Measurements from ENCODE around the gene SNRNP200. TPM values are rescaled to one million over a fixed set of nuclear protein-coding genes. Genes with fewer than 3 reads are reported as not detected.

SNRNP200 gene
- total and polyA plus RNA-seq, 4 experiments from 2014 or later: 53.6 to 227 (median 155) TPM

GRCh38 chr2:96243843-96244242 lies 61.5 kb downstream of the SNRNP200 start:
- Mint-ChIP-seq H3K4me1 (peaks cover 40 to 64% (median 51%) of the 10 kb centered on the region in 4 donors), H3K27ac (no peak overlapping the region), H3K36me3 (peaks cover 0 to 3% of the 10 kb centered on the region in 2 donors), H3K9me3 (no peaks in the 10 kb centered on the region), H3K27me3 (no peaks in the 10 kb centered on the region), H3K4me3 (no peak overlapping the region)
- H3K4me3 ChIP-seq (ENCODE audit: low read length in 2 of 2): no peak overlapping the region
- no peak for DNase-seq
- no peaks in the 10 kb centered on the region for H3K27me3 ChIP-seq (ENCODE audit: insufficient read depth, low read length)
- no peaks in the 10 kb centered on the region for H3K9me3 ChIP-seq (ENCODE audit: control insufficient read depth in 1 of 2, low read length in 2 of 2)
- intact Hi-C loops (cut with micrococcal nuclease): loop anchor here (2.0 kb wide), 2 partner anchors 23 to 35 kb away; partner anchors contain the start of genes CIAO1 and STARD7
- H3K4me1 ChIP-seq (ENCODE audit: insufficient read depth, low read length): peaks cover 43% of the 10 kb centered on the region
- POLR2A ChIA-PET (ENCODE audit: partially characterized antibody): interaction anchor here (1.3 kb wide), 1 partner anchor 36 kb away, joined by 3 read pairs; the partner anchor contains the start of gene STARD7
- no peak overlapping the region for H3K27ac ChIP-seq (ENCODE audit: low read depth, low read length)
- CTCF ChIA-PET (ENCODE audit: partially characterized antibody): interaction anchor here (1.2 kb wide), 1 partner anchor 36 kb away, joined by 3 read pairs; no protein-coding TSS in a partner anchor
- H3K36me3 ChIP-seq (ENCODE audit: insufficient read depth, low read length): no peaks in the 10 kb centered on the region

DNA sequence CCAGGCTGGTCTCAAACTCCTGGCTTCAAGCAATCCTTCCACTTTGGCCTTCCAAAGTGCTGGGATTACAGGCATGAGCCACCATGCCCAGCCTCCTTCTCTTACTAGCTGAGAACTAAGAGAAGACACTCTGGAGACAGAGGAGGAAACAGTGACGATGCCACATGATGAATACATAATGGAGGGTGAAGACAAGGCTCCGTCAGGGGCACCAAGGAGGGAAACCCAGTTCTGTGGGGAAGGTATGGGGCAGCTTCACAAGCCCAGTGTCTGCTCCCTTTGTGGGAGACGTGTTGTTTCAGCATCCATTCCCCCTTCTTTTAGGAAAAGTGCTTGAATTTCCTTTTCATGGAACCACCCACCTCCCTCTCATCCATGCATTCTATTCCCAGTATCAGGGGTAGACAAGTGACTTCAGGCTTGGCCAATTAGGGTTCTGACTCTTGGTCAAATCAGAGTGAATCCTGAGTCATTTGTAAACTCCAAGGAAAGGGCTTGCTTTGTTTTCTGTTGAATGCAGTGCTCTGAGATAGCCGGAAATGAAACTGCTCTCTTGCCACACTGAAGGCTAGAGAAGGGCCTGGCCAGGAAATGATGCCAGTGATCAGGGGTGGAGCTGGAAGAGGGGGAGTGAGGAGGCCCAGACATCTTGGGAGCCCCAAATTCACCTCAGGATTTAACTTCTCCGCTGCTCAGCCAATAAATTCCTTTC lies 63.3 kb downstream of the SNRNP200 start:
- Histone ChIP-seq H3K9me3 (ENCODE audit: control insufficient read depth in 1 of 2, low read length in 2 of 2) (no peaks in the 10 kb centered on the region), H3K4me1 (ENCODE audit: insufficient read depth, low read length) (peaks cover 42% of the 10 kb centered on the region), H3K27me3 (ENCODE audit: insufficient read depth, low read length) (no peaks in the 10 kb centered on the region), H3K27ac (ENCODE audit: low read depth, low read length) (peak overlapping the region; percentile 65), H3K36me3 (ENCODE audit: insufficient read depth, low read length) (no peaks in the 10 kb centered on the region), H3K4me3 (ENCODE audit: low read length in 2 of 2) (peak overlapping the region in 1 of 2 donors; percentile 18)
- Mint-ChIP-seq H3K27me3 (no peaks in the 10 kb centered on the region), H3K27ac (peak overlapping the region; percentile 91 to 98 (median 96)), H3K4me1 (peaks cover 34 to 60% (median 46%) of the 10 kb centered on the region in 4 donors), H3K9me3 (no peaks in the 10 kb centered on the region), H3K4me3 (peak overlapping the region; percentile 58 to 84 (median 74)), H3K36me3 (no peaks in the 10 kb centered on the region)
- ChIA-PET POLR2A (ENCODE audit: partially characterized antibody) (interaction anchor here (0.6 to 4.6 kb wide), 15 partner anchors 10 to 352 kb away, joined by 3 to 37 read pairs (median 4); partner anchors contain the start of genes CIAO1 and STARD7), CTCF (ENCODE audit: partially characterized antibody) (interaction anchor here (1.7 to 3.1 kb wide), 2 partner anchors 9 to 67 kb away, joined by 5 to 10 read pairs; no protein-coding TSS in a partner anchor)
- DNase-seq: peak; percentile 44 to 74 (median 52)
- intact Hi-C loops (cut with micrococcal nuclease): loop anchor here (2.0 kb wide), 2 partner anchors 25 to 33 kb away; partner anchors contain the start of genes CIAO1 and STARD7

DNA sequence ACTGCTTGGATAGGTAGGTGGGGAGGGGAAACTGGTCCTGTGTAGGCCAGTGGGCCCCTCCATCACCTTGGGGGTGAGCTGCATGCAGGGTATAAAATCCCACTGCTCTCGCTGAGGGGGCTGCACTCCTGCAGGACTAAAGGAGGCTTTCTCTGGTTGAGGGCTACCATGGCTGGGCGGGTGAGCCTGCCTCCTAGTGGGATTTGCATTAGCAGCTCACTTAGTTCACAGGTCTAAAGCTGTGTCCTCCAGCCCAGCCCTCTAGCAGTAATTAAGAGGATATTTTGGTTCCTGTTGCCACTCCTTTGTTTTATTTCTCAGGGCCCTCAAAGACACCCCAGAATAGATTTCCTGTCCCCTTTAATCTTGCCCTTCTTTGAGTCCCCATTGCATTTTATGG lies 64.1 kb downstream of the SNRNP200 start:
- Mint-ChIP-seq H3K27ac (peak overlapping the region; percentile 91 to 98 (median 96)), H3K27me3 (no peaks in the 10 kb centered on the region), H3K9me3 (no peaks in the 10 kb centered on the region), H3K36me3 (no peaks in the 10 kb centered on the region), H3K4me1 (peaks cover 29 to 53% (median 39%) of the 10 kb centered on the region in 4 donors), H3K4me3 (peak overlapping the region in 7 of 8 donors; percentile 26 to 84 (median 77))
- Histone ChIP-seq H3K9me3 (ENCODE audit: control insufficient read depth in 1 of 2, low read length in 2 of 2) (no peaks in the 10 kb centered on the region), H3K27ac (ENCODE audit: low read depth, low read length) (peak overlapping the region; percentile 65), H3K4me3 (ENCODE audit: low read length in 2 of 2) (no peak overlapping the region), H3K36me3 (ENCODE audit: insufficient read depth, low read length) (no peaks in the 10 kb centered on the region), H3K27me3 (ENCODE audit: insufficient read depth, low read length) (no peaks in the 10 kb centered on the region), H3K4me1 (ENCODE audit: insufficient read depth, low read length) (peaks cover 34% of the 10 kb centered on the region)
- ChIA-PET CTCF (ENCODE audit: partially characterized antibody) (interaction anchor here (0.9 to 3.1 kb wide), 4 partner anchors 8 to 66 kb away, joined by 3 to 10 read pairs (median 4); no protein-coding TSS in a partner anchor), POLR2A (ENCODE audit: partially characterized antibody) (interaction anchor here (0.7 to 4.6 kb wide), 6 partner anchors 20 to 353 kb away, joined by 3 to 37 read pairs (median 4); partner anchors contain the start of gene STARD7)
- no peak for DNase-seq
- intact Hi-C loops (cut with micrococcal nuclease): no loop called here

- Mint-ChIP-seq H3K9me3 (no peaks in the 10 kb centered on the region), H3K27me3 (no peaks in the 10 kb centered on the region), H3K4me3 (peak overlapping the region in 3 of 8 donors; percentile 23 to 41 (median 38)), H3K36me3 (no peaks in the 10 kb centered on the region), H3K4me1 (peaks cover 22 to 46% (median 32%) of the 10 kb centered on the region in 4 donors), H3K27ac (peak overlapping the region; percentile 76 to 98 (median 91))
- H3K4me1 ChIP-seq (ENCODE audit: insufficient read depth, low read length): peaks cover 27% of the 10 kb centered on the region
- no peaks in the 10 kb centered on the region for H3K36me3 ChIP-seq (ENCODE audit: insufficient read depth, low read length)
- H3K27me3 ChIP-seq (ENCODE audit: insufficient read depth, low read length): no peaks in the 10 kb centered on the region
- peak overlapping the region; percentile 65 for H3K27ac ChIP-seq (ENCODE audit: low read depth, low read length)
- H3K4me3 ChIP-seq (ENCODE audit: low read length in 2 of 2): no peak overlapping the region
- POLR2A ChIA-PET (ENCODE audit: partially characterized antibody): interaction anchor here (0.7 to 4.6 kb wide), 3 partner anchors 21 to 66 kb away, joined by 3 to 37 read pairs (median 8); partner anchors contain the start of gene STARD7
- H3K9me3 ChIP-seq (ENCODE audit: control insufficient read depth in 1 of 2, low read length in 2 of 2): no peaks in the 10 kb centered on the region
- CTCF ChIA-PET (ENCODE audit: partially characterized antibody): interaction anchor here (0.9 to 3.1 kb wide), 5 partner anchors 7 to 66 kb away, joined by 3 to 10 read pairs (median 3); no protein-coding TSS in a partner anchor
- DNase-seq: no peak
- intact Hi-C loops (cut with micrococcal nuclease): no loop called here
Measured at GRCh38 chr2:96240341-96241038, 64.9 kb downstream of the SNRNP200 start.

- Histone ChIP-seq H3K27me3 (ENCODE audit: insufficient read depth, low read length) (no peaks in the 10 kb centered on the region), H3K9me3 (ENCODE audit: control insufficient read depth in 1 of 2, low read length in 2 of 2) (no peaks in the 10 kb centered on the region), H3K4me3 (ENCODE audit: low read length in 2 of 2) (no peak overlapping the region), H3K4me1 (ENCODE audit: insufficient read depth, low read length) (peaks cover 25% of the 10 kb centered on the region), H3K36me3 (ENCODE audit: insufficient read depth, low read length) (no peaks in the 10 kb centered on the region), H3K27ac (ENCODE audit: low read depth, low read length) (no peak overlapping the region)
- CTCF ChIA-PET (ENCODE audit: partially characterized antibody): interaction anchor here (1.2 kb wide), 1 partner anchor 32 kb away, joined by 3 read pairs; no protein-coding TSS in a partner anchor
- H3K36me3 Mint-ChIP-seq: no peaks in the 10 kb centered on the region
- peak overlapping the region in 5 of 7 donors; percentile 12 to 91 (median 31) for H3K27ac Mint-ChIP-seq
- intact Hi-C loops (cut with micrococcal nuclease): no loop called here
- H3K4me1 Mint-ChIP-seq: peaks cover 20 to 43% (median 29%) of the 10 kb centered on the region in 4 donors
- no peaks in the 10 kb centered on the region for H3K9me3 Mint-ChIP-seq
- DNase-seq: no peak
- no peak overlapping the region for H3K4me3 Mint-ChIP-seq
- no peaks in the 10 kb centered on the region for H3K27me3 Mint-ChIP-seq
- POLR2A ChIA-PET (ENCODE audit: partially characterized antibody): interaction anchor here (4.6 kb wide), 1 partner anchor 32 kb away, joined by 37 read pairs; the partner anchor contains the start of gene STARD7
Measured at GRCh38 chr2:96239745-96240264, 65.5 kb downstream of the SNRNP200 start.

- Histone ChIP-seq H3K27me3 (ENCODE audit: insufficient read depth, low read length) (no peaks in the 10 kb centered on the region), H3K4me1 (ENCODE audit: insufficient read depth, low read length) (peaks cover 25% of the 10 kb centered on the region), H3K9me3 (ENCODE audit: control insufficient read depth in 1 of 2, low read length in 2 of 2) (no peaks in the 10 kb centered on the region), H3K4me3 (ENCODE audit: low read length in 2 of 2) (no peak overlapping the region), H3K36me3 (ENCODE audit: insufficient read depth, low read length) (no peaks in the 10 kb centered on the region), H3K27ac (ENCODE audit: low read depth, low read length) (no peak overlapping the region)
- no peaks in the 10 kb centered on the region for H3K36me3 Mint-ChIP-seq
- H3K27me3 Mint-ChIP-seq: no peaks in the 10 kb centered on the region
- DNase-seq: no peak
- no peaks in the 10 kb centered on the region for H3K9me3 Mint-ChIP-seq
- no peak overlapping the region for H3K4me3 Mint-ChIP-seq
- CTCF ChIA-PET (ENCODE audit: partially characterized antibody): no interaction called here
- H3K27ac Mint-ChIP-seq: no peak overlapping the region
- peaks cover 20 to 39% (median 26%) of the 10 kb centered on the region in 4 donors for H3K4me1 Mint-ChIP-seq
- intact Hi-C loops (cut with micrococcal nuclease): no loop called here
- POLR2A ChIA-PET (ENCODE audit: partially characterized antibody): interaction anchor here (4.6 kb wide), 1 partner anchor 31 kb away, joined by 37 read pairs; the partner anchor contains the start of gene STARD7
Measured at GRCh38 chr2:96239091-96239490, 66.3 kb downstream of the SNRNP200 start.

Data from CD4-positive, alpha-beta memory T cell (primary cell).